GM21737 (cell line): ENCODE data around the gene SPATA21.

ENCODE experiments used
- ATAC-seq: cut with Tn5 transposase; IDR thresholded peaks from one replicate; pipeline ENCODE4 v1.9.1; 2021; ENCODE audit warnings: mild to moderate bottlenecking, moderate library complexity; ENCODE audit not compliant: unreplicated experiment

Gene SPATA21

GRCh38 chr1:16422041-16422440 is 15.2 kb downstream of the SPATA21 start:
- ATAC-seq, result no peak

- ATAC-seq, result no peak
These were observed 16.0 kb downstream of the SPATA21 start for GRCh38 chr1:16421201-16421600.

GRCh38 chr1:16420424-16421118 is 16.7 kb downstream of the SPATA21 start:
- ATAC-seq, result no peak

GRCh38 chr1:16418823-16419425 is 18.3 kb downstream of the SPATA21 start:
- ATAC-seq, result no peak

- ATAC-seq, result no peak
These were observed 24.0 kb downstream of the SPATA21 start for GRCh38 chr1:16413191-16413590.

- no peak for ATAC-seq
These were observed 26.4 kb downstream of the SPATA21 start for GRCh38 chr1:16410803-16411202.

GRCh38 chr1:16409536-16410152 is 27.6 kb downstream of the SPATA21 start:
- no peak for ATAC-seq

GRCh38 chr1:16406868-16407267 is 30.4 kb downstream of the SPATA21 start:
- ATAC-seq, result no peak

GRCh38 chr1:16405441-16405840 is 31.8 kb downstream of the SPATA21 start:
- ATAC-seq, result no peak

- no peak for ATAC-seq
These were observed 34.5 kb downstream of the SPATA21 start for GRCh38 chr1:16402742-16403141.

- no peak for ATAC-seq
These were observed 38.8 kb downstream of the SPATA21 start for GRCh38 chr1:16398371-16398953.

- no peak for ATAC-seq
These were observed 40.1 kb downstream of the SPATA21 start for GRCh38 chr1:16397120-16397519.

- ATAC-seq, result no peak
These were observed 40.6 kb downstream of the SPATA21 start for GRCh38 chr1:16396591-16396990.

GRCh38 chr1:16394977-16395376 is 42.2 kb downstream of the SPATA21 start:
- no peak for ATAC-seq

GRCh38 chr1:16393570-16394521 is 43.4 kb downstream of the SPATA21 start:
- no peak for ATAC-seq

- ATAC-seq, result no peak
These were observed 44.3 kb downstream of the SPATA21 start for GRCh38 chr1:16392740-16393569.

- no peak for ATAC-seq
These were observed 45.8 kb downstream of the SPATA21 start for GRCh38 chr1:16391411-16391810.

- ATAC-seq, result no peak
These were observed 49.7 kb downstream of the SPATA21 start for GRCh38 chr1:16387201-16388188.
